ENCODE data around the gene RPL31.

Gene RPL31

DNA sequence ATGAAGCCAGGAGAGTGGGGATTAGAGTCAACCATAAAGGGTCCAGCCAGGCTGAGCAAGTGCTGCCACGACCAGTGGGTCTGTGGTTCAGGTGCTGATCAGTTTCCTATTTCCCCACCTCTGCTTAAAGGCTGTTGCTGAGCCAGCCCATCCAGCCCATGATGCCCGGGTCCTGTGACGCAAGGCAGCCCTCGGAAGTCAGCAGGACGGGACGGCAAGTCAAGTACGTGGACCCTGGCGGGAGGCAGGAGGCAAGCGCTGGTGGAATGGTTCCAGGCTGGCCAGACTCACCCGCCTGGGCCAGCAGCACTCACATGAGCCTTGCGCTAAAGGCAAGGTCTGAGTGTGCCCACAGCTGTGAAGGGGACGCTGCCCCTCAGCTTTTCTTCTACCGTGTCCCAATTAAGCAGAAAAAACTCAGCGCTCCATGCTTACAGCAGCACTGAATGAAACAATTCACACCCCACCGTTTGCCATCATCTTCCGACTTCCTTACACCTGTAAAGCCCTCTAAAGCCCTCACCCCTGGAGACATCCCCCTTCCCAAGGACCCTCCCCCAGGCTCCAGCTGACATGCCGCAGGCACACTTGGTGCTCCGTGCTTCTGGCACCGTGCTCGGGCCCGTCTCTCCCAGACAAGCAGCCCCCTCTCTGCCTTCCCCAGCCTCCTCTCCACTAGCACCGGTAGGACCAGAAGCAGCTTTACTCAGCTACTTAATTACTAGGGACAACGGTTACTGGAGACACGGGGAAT is 11.3 kb upstream of the RPL31 start:
- H3K4me3 ChIP-seq (ENCODE audit: low read depth, low read length), result no peak overlapping the region
- no peak for DNase-seq (ENCODE audit: low read depth)
- TF ChIP-seq, protein P1, sequence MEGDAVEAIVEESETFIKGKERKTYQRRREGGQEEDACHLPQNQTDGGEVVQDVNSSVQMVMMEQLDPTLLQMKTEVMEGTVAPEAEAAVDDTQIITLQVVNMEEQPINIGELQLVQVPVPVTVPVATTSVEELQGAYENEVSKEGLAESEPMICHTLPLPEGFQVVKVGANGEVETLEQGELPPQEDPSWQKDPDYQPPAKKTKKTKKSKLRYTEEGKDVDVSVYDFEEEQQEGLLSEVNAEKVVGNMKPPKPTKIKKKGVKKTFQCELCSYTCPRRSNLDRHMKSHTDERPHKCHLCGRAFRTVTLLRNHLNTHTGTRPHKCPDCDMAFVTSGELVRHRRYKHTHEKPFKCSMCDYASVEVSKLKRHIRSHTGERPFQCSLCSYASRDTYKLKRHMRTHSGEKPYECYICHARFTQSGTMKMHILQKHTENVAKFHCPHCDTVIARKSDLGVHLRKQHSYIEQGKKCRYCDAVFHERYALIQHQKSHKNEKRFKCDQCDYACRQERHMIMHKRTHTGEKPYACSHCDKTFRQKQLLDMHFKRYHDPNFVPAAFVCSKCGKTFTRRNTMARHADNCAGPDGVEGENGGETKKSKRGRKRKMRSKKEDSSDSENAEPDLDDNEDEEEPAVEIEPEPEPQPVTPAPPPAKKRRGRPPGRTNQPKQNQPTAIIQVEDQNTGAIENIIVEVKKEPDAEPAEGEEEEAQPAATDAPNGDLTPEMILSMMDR (conservative IDR thresholded peaks at IDR 0.05; ENCODE audit: low read depth, low read length), result no peak

DNA sequence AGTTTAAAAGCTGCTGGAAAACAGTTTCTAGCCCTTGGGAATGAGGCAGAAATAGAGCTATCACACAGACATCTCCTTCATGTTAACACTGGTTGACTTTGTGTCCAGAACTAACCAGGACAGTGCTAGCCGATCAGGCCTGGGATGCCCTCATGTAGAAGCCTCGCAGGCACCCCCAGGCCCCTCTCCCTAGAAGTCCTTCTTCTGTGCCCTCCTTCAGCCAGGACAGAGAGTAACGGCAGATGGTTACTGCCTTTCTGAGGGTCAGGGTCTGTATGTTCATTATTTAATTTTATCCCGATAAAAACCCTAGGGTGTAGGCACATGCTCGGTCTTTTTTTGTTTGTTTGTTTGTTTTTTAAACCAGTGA is 10.7 kb upstream of the RPL31 start:
- TF ChIP-seq, protein P1 (conservative IDR thresholded peaks at IDR 0.05; ENCODE audit: low read depth, low read length), result no peak
- no peak overlapping the region for H3K4me3 ChIP-seq (ENCODE audit: low read depth, low read length)
- DNase-seq (ENCODE audit: low read depth), result no peak

DNA sequence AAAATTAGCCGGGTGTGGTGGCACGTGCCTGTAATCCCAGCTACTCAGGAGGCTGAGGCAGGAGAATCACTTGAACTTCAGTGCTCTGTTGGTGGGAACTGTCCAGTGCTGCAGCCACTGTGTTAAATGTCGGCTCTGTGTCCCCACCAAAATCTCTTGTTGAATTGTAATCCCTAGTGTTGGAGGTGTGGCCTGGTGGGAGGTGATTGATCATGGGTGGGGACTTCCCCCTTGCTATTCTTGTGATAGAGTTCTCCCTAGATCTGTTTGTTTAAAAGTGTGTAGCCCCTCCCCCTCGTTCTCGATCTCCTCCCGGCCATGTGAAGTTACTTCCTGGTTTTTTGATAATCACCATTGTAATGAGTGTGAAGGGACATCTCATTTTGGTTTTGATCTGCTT is 9.8 kb upstream of the RPL31 start:
- no peak overlapping the region for H3K4me3 ChIP-seq (ENCODE audit: low read depth, low read length)
- TF ChIP-seq, protein P1 (conservative IDR thresholded peaks at IDR 0.05; ENCODE audit: low read depth, low read length), result no peak
- no peak for DNase-seq (ENCODE audit: low read depth)

DNA sequence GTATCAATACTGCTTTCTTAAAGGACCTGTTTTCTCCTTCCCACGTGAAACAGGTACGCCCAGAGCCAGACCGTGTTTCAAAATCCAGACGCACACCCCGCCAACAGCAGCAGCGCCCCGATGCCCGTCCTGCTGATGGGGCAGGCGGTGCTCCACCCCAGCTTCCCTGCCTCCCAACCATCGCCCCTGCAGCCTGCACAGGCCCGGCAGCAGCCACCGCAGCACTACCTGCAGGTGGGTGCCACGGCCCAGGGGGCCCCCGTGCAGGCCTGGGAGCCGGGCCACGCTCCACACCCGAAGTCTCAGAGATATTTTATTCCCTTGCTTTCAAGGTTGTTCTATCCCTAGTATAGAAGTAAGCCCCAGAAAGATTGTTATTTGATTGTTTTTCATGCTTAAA is 8.8 kb upstream of the RPL31 start:
- no peak for DNase-seq (ENCODE audit: low read depth)
- H3K4me3 ChIP-seq (ENCODE audit: low read depth, low read length), result no peak overlapping the region
- TF ChIP-seq, protein P1 (conservative IDR thresholded peaks at IDR 0.05; ENCODE audit: low read depth, low read length), result no peak

DNA sequence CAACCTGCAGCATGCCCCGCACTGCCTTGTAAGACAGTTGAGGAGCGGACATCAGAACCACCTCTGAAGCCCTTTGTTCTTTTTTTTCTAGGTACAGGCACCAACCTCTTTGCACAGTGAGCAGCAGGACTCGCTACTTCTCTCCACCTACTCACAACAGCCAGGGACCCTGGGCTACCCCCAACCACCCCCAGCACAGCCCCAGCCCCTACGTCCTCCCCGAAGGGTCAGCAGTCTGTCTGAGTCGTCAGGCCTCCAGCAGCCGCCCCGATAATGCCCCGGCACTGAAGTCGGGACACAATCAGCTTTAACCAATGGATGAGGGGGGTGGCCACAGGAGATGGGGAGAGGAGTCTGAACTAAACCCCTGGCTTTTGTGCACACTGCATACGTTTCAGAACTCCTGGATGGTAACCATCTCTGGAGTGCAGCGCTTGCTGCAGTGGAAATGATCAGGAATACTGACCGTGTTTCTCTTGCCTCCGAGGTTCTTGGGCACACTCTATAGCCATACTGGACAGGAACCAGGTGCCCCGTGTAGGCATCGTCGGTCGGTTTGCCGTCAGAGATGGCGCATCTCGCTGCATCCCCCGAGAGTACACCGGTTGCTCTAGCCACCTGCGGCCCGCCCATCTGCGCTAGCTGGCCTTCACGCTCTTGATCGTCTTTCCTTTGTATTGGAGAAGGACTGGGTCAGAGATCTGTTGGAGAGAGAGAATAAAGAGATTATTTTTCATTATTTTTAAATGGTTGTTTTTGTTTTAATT is 6.6 kb upstream of the RPL31 start:
- no peak overlapping the region for H3K4me3 ChIP-seq (ENCODE audit: low read depth, low read length)
- TF ChIP-seq, protein P1 (conservative IDR thresholded peaks at IDR 0.05; ENCODE audit: low read depth, low read length), result no peak
- DNase-seq (ENCODE audit: low read depth), result no peak

DNA sequence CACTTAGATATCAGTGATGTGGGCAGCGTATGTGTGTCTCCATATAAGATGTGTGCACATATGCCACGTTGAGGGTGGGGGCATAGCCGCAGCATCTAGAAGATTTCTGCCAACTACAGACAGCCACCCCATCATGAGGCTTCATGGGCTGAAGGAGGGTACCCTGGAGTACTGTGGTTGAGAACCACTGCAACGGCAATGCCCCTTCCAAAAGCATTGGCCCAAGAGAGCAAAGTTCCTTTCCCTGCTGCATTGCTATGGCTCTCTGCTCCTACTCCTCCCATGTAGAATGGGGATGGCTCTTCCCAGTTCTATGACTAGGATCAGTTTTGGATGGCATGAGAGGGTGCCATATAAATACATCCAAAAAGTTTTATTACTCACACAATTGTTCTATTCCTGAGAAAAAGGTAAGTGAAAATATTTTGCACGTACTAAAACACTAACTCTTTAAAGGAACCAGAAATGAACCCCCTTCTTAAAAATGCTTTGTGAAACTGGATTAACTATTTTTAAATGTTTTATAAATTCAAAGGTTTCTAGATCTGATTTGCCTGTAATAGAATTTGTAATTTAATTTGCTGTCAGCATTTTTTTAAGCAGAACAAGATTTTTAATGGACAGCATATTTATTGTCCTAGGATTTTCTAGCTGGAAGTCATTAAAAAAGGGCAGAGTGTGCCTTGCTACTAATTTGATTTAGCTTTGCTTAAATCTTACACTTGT is 4.4 kb upstream of the RPL31 start:
- TF ChIP-seq, protein P1 (conservative IDR thresholded peaks at IDR 0.05; ENCODE audit: low read depth, low read length), result no peak
- no peak overlapping the region for H3K4me3 ChIP-seq (ENCODE audit: low read depth, low read length)
- DNase-seq (ENCODE audit: low read depth), result no peak

Measured in choroid plexus epithelial cell (primary cell).